HepG2 (cell line): ENCODE results near the gene BCL2L2. TPM values are rescaled to one million over a fixed set of nuclear protein-coding genes. Genes with fewer than 3 reads are reported as not detected.

Source experiments
- CREM ChIP-seq, 2 experiments: sonication (generic) in 1 of 2; formaldehyde crosslinking in 1 of 2; IDR thresholded peaks; 2 replicates each; pipeline versions ENCODE4 v1.4.0 to v1.6.1; 2016 to 2020; ENCODE audit warnings: antibody characterized with exemption in 1 of 2, mild to moderate bottlenecking in 1 of 2, missing genetic modification reagents in 1 of 2
- ERF ChIP-seq: IDR thresholded peaks from 2 replicates; pipeline ENCODE4 v1.6.1; 2018; ENCODE audit warnings: missing biosample characterization, missing genetic modification reagents
- HIVEP1 ChIP-seq: sonication (generic); formaldehyde crosslinking; IDR thresholded peaks from 2 replicates; pipeline ENCODE4 v1.4.0; 2020; ENCODE audit warnings: mild to moderate bottlenecking, missing genetic modification reagents
- KDM2A ChIP-seq: sonication (generic); formaldehyde crosslinking; IDR thresholded peaks from 2 replicates; pipeline ENCODE4 v1.4.0; 2020; ENCODE audit warnings: low read depth, missing genetic modification reagents, borderline replicate concordance
- KLF12 ChIP-seq: sonication (generic); formaldehyde crosslinking; IDR thresholded peaks from 2 replicates; pipeline ENCODE4 v1.4.0; 2020; ENCODE audit warnings: missing genetic modification reagents, borderline replicate concordance
- MBNL3 ChIP-seq: fragments of 250-450 bp; sonication (Bioruptor Pico); conservative IDR thresholded peaks from 2 replicates; pipeline ENCODE4 v1.8.0; 2022; ENCODE audit warnings: mild to moderate bottlenecking, inconsistent platforms
- PTBP1 ChIP-seq: fragments of 200-400 bp; formaldehyde crosslinking; IDR thresholded peaks from 2 replicates; pipeline ENCODE4 v1.6.1; 2018; ENCODE audit warnings: low read length, low read depth; ENCODE audit not compliant: poor library complexity, severe bottlenecking
- SALL2 ChIP-seq: sonication (generic); formaldehyde crosslinking; IDR thresholded peaks from 2 replicates; pipeline ENCODE4 v1.8.1; 2023; ENCODE audit warnings: mild to moderate bottlenecking, missing genetic modification reagents, inconsistent platforms
- SNAPC2 ChIP-seq: sonication (generic); formaldehyde crosslinking; IDR thresholded peaks from 2 replicates; pipeline ENCODE4 v1.8.1; 2022; ENCODE audit warnings: mild to moderate bottlenecking, missing genetic modification reagents
- SP5 ChIP-seq: IDR thresholded peaks from 2 replicates; pipeline ENCODE4 v1.6.1; 2016; ENCODE audit warnings: low read depth, borderline replicate concordance
- SRY ChIP-seq: sonication (generic); formaldehyde crosslinking; IDR thresholded peaks from 2 replicates; pipeline ENCODE4 v1.8.0; 2022; ENCODE audit warnings: mild to moderate bottlenecking, missing genetic modification reagents
- THAP7 ChIP-seq: sonication (generic); formaldehyde crosslinking; IDR thresholded peaks from 2 replicates; pipeline ENCODE4 v1.8.1; 2023; ENCODE audit warnings: mild to moderate bottlenecking, missing genetic modification reagents
- ZNF101 ChIP-seq: sonication (generic); formaldehyde crosslinking; IDR thresholded peaks from 2 replicates; pipeline ENCODE4 v1.4.0; 2020; ENCODE audit warnings: mild to moderate bottlenecking, low read depth, missing genetic modification reagents, borderline replicate concordance
- ZNF20 ChIP-seq: sonication (generic); formaldehyde crosslinking; IDR thresholded peaks from 2 replicates; pipeline ENCODE4 v1.4.0; 2020; ENCODE audit warnings: mild to moderate bottlenecking, moderate library complexity, missing genetic modification reagents
- ZNF224 ChIP-seq: sonication (generic); formaldehyde crosslinking; IDR thresholded peaks from 2 replicates; pipeline ENCODE4 v1.5.0; 2020; ENCODE audit warnings: mild to moderate bottlenecking, missing genetic modification reagents
- ZNF3 ChIP-seq: IDR thresholded peaks from 2 replicates; pipeline ENCODE4 v1.7.0; 2017; ENCODE audit warnings: inconsistent platforms
- ZNF564 ChIP-seq: sonication (generic); formaldehyde crosslinking; IDR thresholded peaks from 2 replicates; pipeline ENCODE4 v1.8.1; 2023; ENCODE audit warnings: mild to moderate bottlenecking, missing genetic modification reagents
- ZNF703 ChIP-seq: sonication (generic); formaldehyde crosslinking; IDR thresholded peaks from 2 replicates; pipeline ENCODE4 v1.5.1; 2020; ENCODE audit warnings: missing genetic modification reagents, mild to moderate bottlenecking, moderate library complexity, borderline replicate concordance
- ZNF879 ChIP-seq: sonication (generic); formaldehyde crosslinking; IDR thresholded peaks from 2 replicates; pipeline ENCODE4 v1.8.1; 2023; ENCODE audit warnings: missing genetic modification reagents
- polyA plus RNA-seq, 8 experiments: library from polyadenylated mRNA; depleted of rRNA in 3 of 8; stranded (reverse) in 7 of 8; unstranded in 1 of 8; fragments of >200 nt; fragmentation: Illumina TruSeq in 4 of 8; extraction: Trizol in 4 of 8; gene quantifications; 2 replicates each; pipeline versions ENCODE4 v1.2.1 to v1.2.3, GENCODE V29; 2011 to 2016; ENCODE audit warnings: low read depth in 4 of 8, missing spikeins in 1 of 8, mixed read lengths in 1 of 8; ENCODE audit not compliant: insufficient read depth in 1 of 8
- total RNA-seq, 5 experiments: library from RNA; depleted of rRNA; stranded (reverse); fragments of >200 nt; fragmentation: Illumina TruSeq; extraction: Trizol; gene quantifications; 2 replicates each; pipeline ENCODE4 v1.2.3, GENCODE V29; 2016; ENCODE audit warnings: low read depth in 1 of 5
- TF ChIP-seq, protein P1 (sequence below): sonication (generic); formaldehyde crosslinking; IDR thresholded peaks from 2 replicates; pipeline ENCODE4 v1.9.0; 2022; ENCODE audit warnings: low read depth, missing genetic modification reagents
- TF ChIP-seq, protein P2 (sequence below): sonication (generic); formaldehyde crosslinking; IDR thresholded peaks from 2 replicates; pipeline ENCODE4 v1.8.0; 2022; ENCODE audit warnings: missing genetic modification reagents, mild to moderate bottlenecking, inconsistent platforms, borderline replicate concordance
- TF ChIP-seq, protein P3 (sequence below): sonication (generic); formaldehyde crosslinking; conservative IDR thresholded peaks from 2 replicates; pipeline ENCODE4 v1.4.0; 2020; ENCODE audit warnings: mild to moderate bottlenecking, missing genetic modification reagents, moderate library complexity

Gene BCL2L2
- total and polyA plus RNA-seq, 2 of the 13 experiments (the other 11 are each of a cell fraction or from before 2014, with no cell fraction given): 28.1 to 49.8 TPM

GRCh38 chr14:23286020-23286901 lies 20.4 kb upstream of the BCL2L2 start, which contains the start of gene HOMEZ (continued):
- TF ChIP-seq SRY (CRISPR knock-in tag): peak; percentile 91
- peak; percentile 80; the same call in 1 of the 2 replicates for TF ChIP-seq ZNF879 (CRISPR knock-in tag)
- TF ChIP-seq, protein P1, sequence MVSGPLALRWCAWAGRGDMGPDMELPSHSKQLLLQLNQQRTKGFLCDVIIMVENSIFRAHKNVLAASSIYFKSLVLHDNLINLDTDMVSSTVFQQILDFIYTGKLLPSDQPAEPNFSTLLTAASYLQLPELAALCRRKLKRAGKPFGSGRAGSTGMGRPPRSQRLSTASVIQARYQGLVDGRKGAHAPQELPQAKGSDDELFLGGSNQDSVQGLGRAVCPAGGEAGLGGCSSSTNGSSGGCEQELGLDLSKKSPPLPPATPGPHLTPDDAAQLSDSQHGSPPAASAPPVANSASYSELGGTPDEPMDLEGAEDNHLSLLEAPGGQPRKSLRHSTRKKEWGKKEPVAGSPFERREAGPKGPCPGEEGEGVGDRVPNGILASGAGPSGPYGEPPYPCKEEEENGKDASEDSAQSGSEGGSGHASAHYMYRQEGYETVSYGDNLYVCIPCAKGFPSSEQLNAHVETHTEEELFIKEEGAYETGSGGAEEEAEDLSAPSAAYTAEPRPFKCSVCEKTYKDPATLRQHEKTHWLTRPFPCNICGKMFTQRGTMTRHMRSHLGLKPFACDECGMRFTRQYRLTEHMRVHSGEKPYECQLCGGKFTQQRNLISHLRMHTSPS (CRISPR knock-in tag): peak; percentile 23; the same call in 1 of the 2 replicates
- peak; percentile 81 for TF ChIP-seq CREM (IDR thresholded peaks at IDR 0.05)
- TF ChIP-seq CREM (CRISPR knock-in tag; IDR thresholded peaks at IDR 0.05): no peak; the same call in 1 of the 2 replicates
- peak; percentile 91 for TF ChIP-seq HIVEP1 (CRISPR knock-in tag)
- peak; percentile 87 for TF ChIP-seq SALL2 (CRISPR knock-in tag)
- peak; percentile 88; the same call in 1 of the 2 replicates for TF ChIP-seq SNAPC2 (CRISPR knock-in tag)
- no peak for TF ChIP-seq ZNF101
- peak; percentile 30; the same call in 1 of the 2 replicates for TF ChIP-seq ZNF703 (CRISPR knock-in tag)
- peak; percentile 84 for TF ChIP-seq ZNF564 (CRISPR knock-in tag)
- peak; percentile 31 for TF ChIP-seq PTBP1
- TF ChIP-seq KDM2A: peak; percentile 95
- peak; percentile 48 for TF ChIP-seq ZNF3
- peak; percentile 52; the same call in 1 of the 2 replicates for TF ChIP-seq ZNF224 (CRISPR knock-in tag)
- TF ChIP-seq SP5 (CRISPR knock-in tag): peak; percentile 94
- TF ChIP-seq, protein P2, sequence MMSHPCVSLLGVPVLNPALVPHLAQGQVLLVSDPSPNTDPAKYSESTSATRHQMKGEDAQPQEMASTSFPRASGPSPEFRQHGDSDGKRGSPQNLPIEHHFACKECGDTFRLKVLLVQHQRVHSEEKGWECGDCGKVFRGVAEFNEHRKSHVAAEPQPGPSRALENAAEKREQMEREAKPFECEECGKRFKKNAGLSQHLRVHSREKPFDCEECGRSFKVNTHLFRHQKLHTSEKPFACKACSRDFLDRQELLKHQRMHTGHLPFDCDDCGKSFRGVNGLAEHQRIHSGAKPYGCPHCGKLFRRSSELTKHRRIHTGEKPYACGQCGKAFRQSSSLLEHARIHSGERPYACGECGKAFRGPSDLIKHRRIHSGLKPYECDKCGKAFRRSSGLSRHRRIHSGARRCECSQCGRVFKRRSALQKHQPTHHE: peak; percentile 99
- TF ChIP-seq MBNL3: no peak
- TF ChIP-seq KLF12 (CRISPR knock-in tag): peak; percentile 92
- TF ChIP-seq ERF (CRISPR knock-in tag): peak; percentile 91
- peak; percentile 73; the same call in 1 of the 2 replicates for TF ChIP-seq ZNF20
- TF ChIP-seq THAP7 (CRISPR knock-in tag): 0 out of 2 replicates have a peak, but pooled peaks have one; percentile 72
- TF ChIP-seq, protein P3, sequence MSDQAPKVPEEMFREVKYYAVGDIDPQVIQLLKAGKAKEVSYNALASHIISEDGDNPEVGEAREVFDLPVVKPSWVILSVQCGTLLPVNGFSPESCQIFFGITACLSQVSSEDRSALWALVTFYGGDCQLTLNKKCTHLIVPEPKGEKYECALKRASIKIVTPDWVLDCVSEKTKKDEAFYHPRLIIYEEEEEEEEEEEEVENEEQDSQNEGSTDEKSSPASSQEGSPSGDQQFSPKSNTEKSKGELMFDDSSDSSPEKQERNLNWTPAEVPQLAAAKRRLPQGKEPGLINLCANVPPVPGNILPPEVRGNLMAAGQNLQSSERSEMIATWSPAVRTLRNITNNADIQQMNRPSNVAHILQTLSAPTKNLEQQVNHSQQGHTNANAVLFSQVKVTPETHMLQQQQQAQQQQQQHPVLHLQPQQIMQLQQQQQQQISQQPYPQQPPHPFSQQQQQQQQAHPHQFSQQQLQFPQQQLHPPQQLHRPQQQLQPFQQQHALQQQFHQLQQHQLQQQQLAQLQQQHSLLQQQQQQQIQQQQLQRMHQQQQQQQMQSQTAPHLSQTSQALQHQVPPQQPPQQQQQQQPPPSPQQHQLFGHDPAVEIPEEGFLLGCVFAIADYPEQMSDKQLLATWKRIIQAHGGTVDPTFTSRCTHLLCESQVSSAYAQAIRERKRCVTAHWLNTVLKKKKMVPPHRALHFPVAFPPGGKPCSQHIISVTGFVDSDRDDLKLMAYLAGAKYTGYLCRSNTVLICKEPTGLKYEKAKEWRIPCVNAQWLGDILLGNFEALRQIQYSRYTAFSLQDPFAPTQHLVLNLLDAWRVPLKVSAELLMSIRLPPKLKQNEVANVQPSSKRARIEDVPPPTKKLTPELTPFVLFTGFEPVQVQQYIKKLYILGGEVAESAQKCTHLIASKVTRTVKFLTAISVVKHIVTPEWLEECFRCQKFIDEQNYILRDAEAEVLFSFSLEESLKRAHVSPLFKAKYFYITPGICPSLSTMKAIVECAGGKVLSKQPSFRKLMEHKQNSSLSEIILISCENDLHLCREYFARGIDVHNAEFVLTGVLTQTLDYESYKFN (CRISPR knock-in tag): peak; percentile 44; the same call in 1 of the 2 replicates
